Natural killer cell (primary cell): ENCODE measurements around the gene PTK7. TPM values are rescaled to one million over a fixed set of nuclear protein-coding genes. Genes with fewer than 3 reads are reported as not detected.

Experiments used
- ATAC-seq, 3 donors: fragments of 150-1000 bp in 2 of 3; fragments of 200-7000 bp in 1 of 3; cut with Tn5 transposase; 1 replicate in 1 of 3; 2 replicates in 2 of 3; pipeline ENCODE4 v1.10.0; 2021; ENCODE audit warnings: mild to moderate bottlenecking in 2 of 3, moderate library complexity in 2 of 3
- DNase-seq, 2 donors: peaks; one replicate each; pipeline versions ENCODE4 v3.0.0 to v3.0.0-alpha.2; 2013 to 2021; ENCODE audit warnings: mixed read lengths in 1 of 2
- H3K27ac ChIP-seq: one replicate; pipeline ENCODE4 v1.5.1; 2013; ENCODE audit warnings: mild to moderate bottlenecking, low read length
- H3K27me3 ChIP-seq: one replicate; pipeline ENCODE4 v1.6.1; 2013; ENCODE audit warnings: low read length; ENCODE audit not compliant: control insufficient read depth, insufficient read depth
- H3K36me3 ChIP-seq: one replicate; pipeline ENCODE4 v1.6.1; 2013; ENCODE audit warnings: low read length; ENCODE audit not compliant: control insufficient read depth, insufficient read depth
- H3K4me1 ChIP-seq: one replicate; pipeline ENCODE4 v1.6.1; 2013; ENCODE audit warnings: low read length; ENCODE audit not compliant: control insufficient read depth, insufficient read depth
- H3K4me3 ChIP-seq: one replicate; pipeline ENCODE4 v1.5.1; 2013; ENCODE audit warnings: low read length
- H3K9me3 ChIP-seq: one replicate; pipeline ENCODE4 v1.6.1; 2013; ENCODE audit warnings: low read length; ENCODE audit not compliant: control insufficient read depth, insufficient read depth
- H3K27ac Mint-ChIP-seq, 2 donors: one replicate each; pipeline ENCODE4 v1.8.0; 2022; ENCODE audit warnings: mild to moderate bottlenecking in 2 of 2, mixed read lengths in 2 of 2, moderate library complexity in 1 of 2
- H3K27me3 Mint-ChIP-seq, 2 donors: one replicate each; pipeline ENCODE4 v1.8.0; 2022; ENCODE audit warnings: low read depth in 2 of 2, mixed read lengths in 2 of 2
- H3K36me3 Mint-ChIP-seq: one replicate; pipeline ENCODE4 v1.8.0; 2022; ENCODE audit warnings: mixed read lengths
- H3K4me1 Mint-ChIP-seq, 2 donors: one replicate each; pipeline ENCODE4 v1.8.0; 2022; ENCODE audit warnings: mixed read lengths in 2 of 2
- H3K4me3 Mint-ChIP-seq: one replicate; pipeline ENCODE4 v1.8.0; 2022; ENCODE audit warnings: mild to moderate bottlenecking, moderate library complexity, mixed read lengths
- H3K9me3 Mint-ChIP-seq, 2 donors: one replicate each; pipeline ENCODE4 v1.8.0; 2022; ENCODE audit warnings: mixed read lengths in 2 of 2
- WGBS: methylation state at CpG from one replicate; pipeline ENCODE4 v1.1.7; 2013; ENCODE audit warnings: missing lambda C conversion rate; ENCODE audit not compliant: insufficient coverage; 5-methylcytosine and 5-hydroxymethylcytosine counted together
- intact Hi-C: fragments of 100-400 bp; cut with micrococcal nuclease; formaldehyde crosslinking; loops from one replicate; pipeline ENCODE4 v1.14.2; 2022
- total RNA-seq, 4 donors: library from RNA; stranded (reverse); fragments of 120-200 nt in 1 of 4; gene quantifications; one replicate each; pipeline versions ENCODE4 v1.2.3 to v1.2.4, GENCODE V29; 2013 to 2022
- TF ChIP-seq, protein P1 (sequence below): fragments of 200-600 bp; IDR thresholded peaks from one replicate; pipeline ENCODE4 v1.8.0; 2022; ENCODE audit warnings: antibody characterized with exemption

The PTK7 gene
- total RNA-seq, 3 donors from 2014 or later (not counting 1 experiment from before 2014, with no cell fraction given), result 1.7 to 5.6 (median 2.8) TPM

DNA sequence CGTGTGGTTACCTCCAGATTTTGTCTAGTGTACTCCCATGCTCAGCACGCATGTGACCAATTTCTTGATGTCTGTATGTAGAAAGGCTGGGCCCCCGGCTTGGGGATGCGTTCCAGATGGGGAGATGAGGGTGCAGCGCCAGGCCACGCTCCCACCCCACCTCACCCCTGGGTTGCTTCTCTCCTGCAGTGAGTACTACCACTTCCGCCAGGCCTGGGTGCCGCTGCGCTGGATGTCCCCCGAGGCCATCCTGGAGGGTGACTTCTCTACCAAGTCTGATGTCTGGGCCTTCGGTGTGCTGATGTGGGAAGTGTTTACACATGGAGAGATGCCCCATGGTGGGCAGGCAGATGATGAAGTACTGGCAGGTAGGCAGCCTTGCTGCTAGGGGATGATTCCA is 83.5 kb downstream of the PTK7 start:
- intact Hi-C loops, result no loop called here
- Histone ChIP-seq H3K4me3 (no peak overlapping the region), H3K36me3 (no peaks in the 10 kb centered on the region), H3K27ac (no peak overlapping the region), H3K9me3 (no peaks in the 10 kb centered on the region), H3K4me1 (no peaks in the 10 kb centered on the region), H3K27me3 (no peaks in the 10 kb centered on the region)
- Mint-ChIP-seq H3K4me3 (no peak overlapping the region), H3K9me3 (no peaks in the 10 kb centered on the region), H3K4me1 (no peaks in the 10 kb centered on the region), H3K27ac (no peak overlapping the region), H3K27me3 (no peaks in the 10 kb centered on the region), H3K36me3 (no peaks in the 10 kb centered on the region)
- DNase-seq (no peak), ATAC-seq (no peak)
- TF ChIP-seq, protein P1, sequence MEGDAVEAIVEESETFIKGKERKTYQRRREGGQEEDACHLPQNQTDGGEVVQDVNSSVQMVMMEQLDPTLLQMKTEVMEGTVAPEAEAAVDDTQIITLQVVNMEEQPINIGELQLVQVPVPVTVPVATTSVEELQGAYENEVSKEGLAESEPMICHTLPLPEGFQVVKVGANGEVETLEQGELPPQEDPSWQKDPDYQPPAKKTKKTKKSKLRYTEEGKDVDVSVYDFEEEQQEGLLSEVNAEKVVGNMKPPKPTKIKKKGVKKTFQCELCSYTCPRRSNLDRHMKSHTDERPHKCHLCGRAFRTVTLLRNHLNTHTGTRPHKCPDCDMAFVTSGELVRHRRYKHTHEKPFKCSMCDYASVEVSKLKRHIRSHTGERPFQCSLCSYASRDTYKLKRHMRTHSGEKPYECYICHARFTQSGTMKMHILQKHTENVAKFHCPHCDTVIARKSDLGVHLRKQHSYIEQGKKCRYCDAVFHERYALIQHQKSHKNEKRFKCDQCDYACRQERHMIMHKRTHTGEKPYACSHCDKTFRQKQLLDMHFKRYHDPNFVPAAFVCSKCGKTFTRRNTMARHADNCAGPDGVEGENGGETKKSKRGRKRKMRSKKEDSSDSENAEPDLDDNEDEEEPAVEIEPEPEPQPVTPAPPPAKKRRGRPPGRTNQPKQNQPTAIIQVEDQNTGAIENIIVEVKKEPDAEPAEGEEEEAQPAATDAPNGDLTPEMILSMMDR, result no peak
- 96% methylated on average over 11 of the region's 11 CpGs for WGBS

DNA sequence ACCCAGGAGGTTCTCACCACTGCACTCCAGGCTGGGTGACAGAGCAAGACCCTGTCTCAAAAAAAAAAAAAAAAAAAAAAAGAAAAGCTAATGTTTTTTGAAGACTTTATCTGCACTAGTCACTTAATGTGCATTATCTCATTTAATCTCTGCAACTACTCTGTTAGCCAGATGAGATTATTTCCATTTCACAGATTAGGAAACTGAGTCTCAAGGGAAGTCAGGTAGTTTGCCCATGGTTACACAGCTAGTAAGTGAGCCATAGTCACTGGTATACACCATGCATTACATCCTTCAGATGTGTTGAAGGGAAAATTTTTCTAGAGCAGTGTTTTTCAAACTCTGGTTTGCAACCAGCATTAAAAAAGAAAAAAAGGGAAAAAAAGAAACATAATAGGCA is 87.8 kb downstream of the PTK7 start:
- TF ChIP-seq, protein P1, result no peak
- no peaks in the 10 kb centered on the region for H3K27me3 ChIP-seq
- no peak overlapping the region for H3K27ac ChIP-seq
- no peaks in the 10 kb centered on the region for H3K9me3 ChIP-seq
- no peak overlapping the region for H3K4me3 Mint-ChIP-seq
- H3K9me3 Mint-ChIP-seq, result no peaks in the 10 kb centered on the region
- no peaks in the 10 kb centered on the region for H3K36me3 Mint-ChIP-seq
- intact Hi-C loops, result no loop called here
- ATAC-seq (no peak), DNase-seq (no peak)
- no peak overlapping the region for H3K27ac Mint-ChIP-seq
- H3K36me3 ChIP-seq, result no peaks in the 10 kb centered on the region
- H3K4me3 ChIP-seq, result no peak overlapping the region
- no peaks in the 10 kb centered on the region for H3K4me1 Mint-ChIP-seq
- H3K4me1 ChIP-seq, result no peaks in the 10 kb centered on the region
- H3K27me3 Mint-ChIP-seq, result no peaks in the 10 kb centered on the region

DNA sequence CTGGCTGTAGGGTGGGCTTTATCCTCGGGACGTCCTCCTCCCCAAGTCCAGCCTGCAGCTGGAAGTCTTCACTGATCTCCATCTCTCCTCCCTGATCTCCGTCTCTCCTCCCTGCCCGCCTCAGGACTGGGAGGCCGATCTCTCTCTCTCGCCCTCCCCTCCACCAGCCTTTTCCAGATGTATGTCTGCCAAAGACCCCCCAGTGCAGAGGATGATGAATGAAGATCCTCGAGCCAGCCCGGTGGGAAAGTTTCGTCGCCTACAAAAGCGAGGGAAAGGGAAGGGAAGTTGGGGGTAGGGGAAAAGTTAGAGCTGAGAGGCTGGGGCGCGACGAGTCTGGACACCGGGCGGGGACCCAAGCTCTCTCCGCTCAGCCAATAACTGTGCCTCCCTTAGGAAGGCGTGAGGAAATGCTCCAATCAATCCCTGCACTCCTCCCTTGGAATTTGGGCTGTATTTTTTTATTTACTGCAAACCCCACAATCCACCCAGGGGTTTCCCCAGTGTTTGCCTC is 94.4 kb downstream of the PTK7 start:
- intact Hi-C loops, result loop anchor here (5.0 kb wide), 2 partner anchors 197 to 1077 kb away; partner anchors contain the start of genes HSP90AB1 and ZNF318
- Mint-ChIP-seq H3K4me1 (peaks cover 33 to 45% of the 10 kb centered on the region in 2 donors), H3K9me3 (no peaks in the 10 kb centered on the region), H3K36me3 (no peaks in the 10 kb centered on the region), H3K27me3 (no peaks in the 10 kb centered on the region), H3K4me3 (peak overlapping the region; percentile 99), H3K27ac (peak overlapping the region; percentile 94 to 96)
- Histone ChIP-seq H3K4me1 (peaks cover 43% of the 10 kb centered on the region), H3K27ac (peak overlapping the region; percentile 78), H3K27me3 (no peaks in the 10 kb centered on the region), H3K9me3 (no peaks in the 10 kb centered on the region), H3K4me3 (peak overlapping the region; percentile 70), H3K36me3 (peaks cover 2% of the 10 kb centered on the region)
- no peak for ATAC-seq
- 8% methylated on average over 17 of the region's 18 CpGs for WGBS
- peak in 1 of 2 donors; percentile 31 for DNase-seq
- TF ChIP-seq, protein P1, result no peak
